Measurements from ENCODE around the gene TBC1D20.
"Not testable (repeated sequence)": the region's sequence is repeated elsewhere in the genome, so short reads cannot be mapped to it uniquely, and the experiment has no call there.

Gene TBC1D20

GRCh38 chr20:475463-476357, 13.4 kb upstream of the TBC1D20 start:
- no peak for DNase-seq

- DNase-seq: no peak
Observed at GRCh38 chr20:474581-474980, 12.2 kb upstream of the TBC1D20 start.

GRCh38 chr20:472889-473292, 10.6 kb upstream of the TBC1D20 start:
- no peak for DNase-seq

GRCh38 chr20:472137-472846, 10.0 kb upstream of the TBC1D20 start:
- DNase-seq: no peak

GRCh38 chr20:469746-470490, 7.6 kb upstream of the TBC1D20 start:
- DNase-seq: no peak

GRCh38 chr20:467755-468154, 5.4 kb upstream of the TBC1D20 start:
- DNase-seq: no peak

GRCh38 chr20:461254-462198, 807 bp downstream of the TBC1D20 start:
- peak; percentile 52 for DNase-seq

- DNase-seq: peak; percentile 20
Observed at GRCh38 chr20:460707-461106, 1.6 kb downstream of the TBC1D20 start.

GRCh38 chr20:460180-460579, 2.2 kb downstream of the TBC1D20 start:
- no peak for DNase-seq

- DNase-seq: no peak
Observed at GRCh38 chr20:458776-459175, 3.6 kb downstream of the TBC1D20 start.

- DNase-seq: no peak
Observed at GRCh38 chr20:454951-455350, 7.4 kb downstream of the TBC1D20 start.

GRCh38 chr20:452021-452420, 10.3 kb downstream of the TBC1D20 start:
- not testable (repeated sequence) for DNase-seq

GRCh38 chr20:445514-446336, 16.6 kb downstream of the TBC1D20 start:
- no peak for DNase-seq

- DNase-seq: no peak
Observed at GRCh38 chr20:444862-445426, 17.4 kb downstream of the TBC1D20 start.

GRCh38 chr20:444117-444516, 18.2 kb downstream of the TBC1D20 start:
- DNase-seq: peak; percentile 17

- DNase-seq: no peak
Observed at GRCh38 chr20:443223-443775, 19.0 kb downstream of the TBC1D20 start.

- DNase-seq: no peak
Observed at GRCh38 chr20:440636-441035, 21.7 kb downstream of the TBC1D20 start.

GRCh38 chr20:440148-440547, 22.2 kb downstream of the TBC1D20 start:
- no peak for DNase-seq

- peak; percentile 23 for DNase-seq
Observed at GRCh38 chr20:438571-439469, 23.5 kb downstream of the TBC1D20 start.

Data from midbrain (tissue), 1 donor.